Psoas muscle (tissue), 8 donors: ENCODE data around the gene CNRIP1. TPM values are rescaled to one million over a fixed set of nuclear protein-coding genes. Genes with fewer than 3 reads are reported as not detected.

ENCODE experiments used
- ATAC-seq, 4 donors: fragments of 200-7000 bp; cut with Tn5 transposase; one replicate each; pipeline ENCODE4 v1.9.1; 2020; ENCODE audit warnings: moderate library complexity in 3 of 4, mild to moderate bottlenecking in 2 of 4
- DNase-seq, 2 donors: peaks; one replicate each; pipeline ENCODE4 v3.0.0-alpha.2; 2020
- H3K27ac ChIP-seq: fragments of 200-600 bp; one replicate; pipeline ENCODE4 v1.8.0; 2022
- H3K27me3 ChIP-seq, 3 donors: fragments of 200-600 bp in 1 of 3; one replicate each; pipeline versions ENCODE4 v1.6.1 to v1.8.0; 2013 to 2022; ENCODE audit warnings: low read length in 2 of 3, mild to moderate bottlenecking in 2 of 3, moderate library complexity in 1 of 3; ENCODE audit not compliant: insufficient read depth in 3 of 3
- H3K36me3 ChIP-seq, 2 donors: fragments of 200-600 bp in 1 of 2; one replicate each; pipeline versions ENCODE4 v1.6.1 to v1.8.0; 2013 to 2022; ENCODE audit warnings: low read depth in 1 of 2, mild to moderate bottlenecking in 1 of 2, moderate library complexity in 1 of 2; ENCODE audit not compliant: insufficient read depth in 1 of 2
- H3K4me1 ChIP-seq: fragments of 200-600 bp; one replicate; pipeline ENCODE4 v1.8.0; 2022
- H3K4me3 ChIP-seq: fragments of 200-600 bp; one replicate; pipeline ENCODE4 v1.8.0; 2022; ENCODE audit warnings: mild to moderate bottlenecking
- H3K9me3 ChIP-seq: fragments of 200-600 bp; one replicate; pipeline ENCODE4 v1.8.0; 2022
- WGBS, 3 donors: extraction: QIAGEN DNeasy Blood & Tissue Kit; methylation state at CpG; one replicate each; pipeline versions ENCODE4 v1.1.6 to v1.1.7; 2013; 5-methylcytosine and 5-hydroxymethylcytosine counted together
- intact Hi-C, 2 donors: fragments of 100-400 bp; cut with DNase I; formaldehyde crosslinking; loops; one replicate each; pipeline versions ENCODE4 v1.11.0 to v1.14.2; 2022
- polyA plus RNA-seq, 3 donors: library from polyadenylated mRNA; stranded (reverse); fragments of 200-250 nt; gene quantifications; one replicate each; pipeline ENCODE4 v1.2.3, GENCODE V29; 2013
- total RNA-seq, 4 donors: library from RNA; stranded (reverse); fragmentation: NEBNext Ultra II Directional in 2 of 4; extraction: Animal tissue kit (Norgen Biotek cat#: 25700) in 2 of 4; gene quantifications; one replicate each; pipeline versions ENCODE4 v1.2.1 to v1.2.4, GENCODE V29; 2021 to 2023
- TF ChIP-seq, protein P1 (sequence below): fragments of 200-600 bp; IDR thresholded peaks from one replicate; pipeline ENCODE4 v1.8.0; 2022; ENCODE audit warnings: antibody characterized with exemption
- donor health status: healthy with polysubstance abuse.
- donor health status: DM: no; HTN: no; CAD: no; lungs with moderate emphysema.
- donor health status: Bipolar disorder and iron deficiency.
- donor health status: healthy.
- donor health status: DM: yes; HTN: yes; CAD: no.
- donor health status: DM: no; HTN: no; CAD: no.
- donor health status: DM: no; HTN: no; CAD: no.
- donor health status: DM: yes; HTN: yes; CAD: no.

Gene CNRIP1
- total and polyA plus RNA-seq, 7 donors, result 3.5 to 11.7 (median 5.3) TPM

- Histone ChIP-seq H3K27ac (peak overlapping the region; percentile 83), H3K4me3 (peak overlapping the region; percentile 94), H3K27me3 (no peaks in the 10 kb centered on the region), H3K4me1 (peaks cover 14% of the 10 kb centered on the region), H3K9me3 (no peaks in the 10 kb centered on the region), H3K36me3 (peaks cover 0 to 28% of the 10 kb centered on the region in 2 donors)
- TF ChIP-seq, protein P1, sequence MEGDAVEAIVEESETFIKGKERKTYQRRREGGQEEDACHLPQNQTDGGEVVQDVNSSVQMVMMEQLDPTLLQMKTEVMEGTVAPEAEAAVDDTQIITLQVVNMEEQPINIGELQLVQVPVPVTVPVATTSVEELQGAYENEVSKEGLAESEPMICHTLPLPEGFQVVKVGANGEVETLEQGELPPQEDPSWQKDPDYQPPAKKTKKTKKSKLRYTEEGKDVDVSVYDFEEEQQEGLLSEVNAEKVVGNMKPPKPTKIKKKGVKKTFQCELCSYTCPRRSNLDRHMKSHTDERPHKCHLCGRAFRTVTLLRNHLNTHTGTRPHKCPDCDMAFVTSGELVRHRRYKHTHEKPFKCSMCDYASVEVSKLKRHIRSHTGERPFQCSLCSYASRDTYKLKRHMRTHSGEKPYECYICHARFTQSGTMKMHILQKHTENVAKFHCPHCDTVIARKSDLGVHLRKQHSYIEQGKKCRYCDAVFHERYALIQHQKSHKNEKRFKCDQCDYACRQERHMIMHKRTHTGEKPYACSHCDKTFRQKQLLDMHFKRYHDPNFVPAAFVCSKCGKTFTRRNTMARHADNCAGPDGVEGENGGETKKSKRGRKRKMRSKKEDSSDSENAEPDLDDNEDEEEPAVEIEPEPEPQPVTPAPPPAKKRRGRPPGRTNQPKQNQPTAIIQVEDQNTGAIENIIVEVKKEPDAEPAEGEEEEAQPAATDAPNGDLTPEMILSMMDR, result no peak
- ATAC-seq (peak; percentile 37 to 62 (median 50)), DNase-seq (peak in 1 of 2 donors; percentile 23)
- intact Hi-C loops, result loop anchor here in 1 of 2 donors (2.0 kb wide), 1 partner anchor 66 kb away; the partner anchor contains the start of gene PPP3R1
- 0 to 2% (median 1%) methylated on average over 25 to 27 of the region's 27 CpGs for WGBS, 3 donors
Measured at GRCh38 chr2:68318914-68319397, 793 bp downstream of the CNRIP1 start.

- Histone ChIP-seq H3K4me1 (peaks cover 14% of the 10 kb centered on the region), H3K9me3 (no peaks in the 10 kb centered on the region), H3K36me3 (peaks cover 0 to 31% of the 10 kb centered on the region in 2 donors), H3K27me3 (no peaks in the 10 kb centered on the region), H3K27ac (peak overlapping the region; percentile 83), H3K4me3 (peak overlapping the region; percentile 94)
- TF ChIP-seq, protein P1, result no peak
- ATAC-seq (peak; percentile 12 to 38 (median 32)), DNase-seq (peak in 1 of 2 donors; percentile 20)
- 14 to 19% (median 19%) methylated on average over 27 of the region's 27 CpGs for WGBS, 3 donors
- intact Hi-C loops, result loop anchor here in 1 of 2 donors (2.0 kb wide), 1 partner anchor 65 kb away; the partner anchor contains the start of gene PPP3R1
Measured at GRCh38 chr2:68317971-68318913, 1.5 kb downstream of the CNRIP1 start.

DNA sequence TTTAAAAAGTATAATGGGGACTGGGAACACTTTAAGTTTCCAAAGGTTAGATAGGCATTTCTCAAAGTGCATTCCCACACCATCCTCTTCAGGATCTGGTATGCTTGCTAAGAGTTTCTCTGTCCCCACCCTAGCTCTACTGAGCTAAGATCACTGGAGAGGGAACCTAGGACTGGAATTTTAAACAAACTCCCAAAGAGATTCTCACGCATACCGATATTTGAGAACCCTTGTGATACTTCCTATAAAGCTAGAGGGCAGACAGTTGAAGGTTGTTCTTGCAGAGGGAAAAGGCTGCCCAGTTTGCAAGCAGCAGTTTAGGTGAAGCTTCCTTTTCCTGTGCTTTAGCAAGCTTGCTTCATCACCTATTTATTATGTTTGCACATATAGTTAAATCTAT lies 3.6 kb downstream of the CNRIP1 start:
- Histone ChIP-seq H3K27ac (no peak overlapping the region), H3K9me3 (no peaks in the 10 kb centered on the region), H3K36me3 (peaks cover 0 to 31% of the 10 kb centered on the region in 2 donors), H3K4me1 (peaks cover 14% of the 10 kb centered on the region), H3K27me3 (no peaks in the 10 kb centered on the region), H3K4me3 (no peak overlapping the region)
- DNase-seq, result no peak
- intact Hi-C loops, result no loop called here
- TF ChIP-seq, protein P1, result no peak
- 40 to 68% (median 45%) methylated on average over 2 of the region's 2 CpGs for WGBS, 3 donors
- ATAC-seq, result no peak

GRCh38 chr2:68311033-68311432 lies 8.7 kb downstream of the CNRIP1 start:
- no peak overlapping the region for H3K27ac ChIP-seq
- TF ChIP-seq, protein P1, result no peak
- no peak for DNase-seq
- no peak for ATAC-seq
- intact Hi-C loops, result no loop called here
- peaks cover under 1% of the 10 kb centered on the region for H3K4me1 ChIP-seq
- H3K36me3 ChIP-seq, result peaks cover 0 to 21% of the 10 kb centered on the region in 2 donors
- no peaks in the 10 kb centered on the region for H3K27me3 ChIP-seq
- no peak overlapping the region for H3K4me3 ChIP-seq
- no peaks in the 10 kb centered on the region for H3K9me3 ChIP-seq
